GM21576 (cell line): Measurements from ENCODE around the gene PCTP.

ENCODE experiments used
- ATAC-seq: cut with Tn5 transposase; IDR thresholded peaks from one replicate; pipeline ENCODE4 v1.9.1; 2021; ENCODE audit warnings: mild to moderate bottlenecking, moderate library complexity; ENCODE audit not compliant: unreplicated experiment

PCTP gene

GRCh38 chr17:55750750-55751657, at the start of gene PCTP:
Gene PCTP (plus strand): TSS chr17:55751051. CDS start chr17:55751104, 53 bp downstream.
- ATAC-seq, result peak; percentile 99

GRCh38 chr17:55702150-55702549, 48.7 kb upstream of the PCTP start:
- no peak for ATAC-seq

GRCh38 chr17:55704401-55704800, 46.5 kb upstream of the PCTP start:
- no peak for ATAC-seq

- ATAC-seq, result peak; percentile 83
Measured at GRCh38 chr17:55705847-55706246, 45.0 kb upstream of the PCTP start.

GRCh38 chr17:55706808-55707773, 43.8 kb upstream of the PCTP start:
- no peak for ATAC-seq

- ATAC-seq, result no peak
Measured at GRCh38 chr17:55708175-55708974, 42.5 kb upstream of the PCTP start.

- ATAC-seq, result no peak
Measured at GRCh38 chr17:55709440-55709839, 41.4 kb upstream of the PCTP start.

- ATAC-seq, result no peak
Measured at GRCh38 chr17:55709984-55710383, 40.9 kb upstream of the PCTP start.

GRCh38 chr17:55710410-55710809, 40.4 kb upstream of the PCTP start:
- no peak for ATAC-seq

GRCh38 chr17:55710829-55711496, 39.9 kb upstream of the PCTP start:
- ATAC-seq, result no peak

GRCh38 chr17:55717432-55717831, 33.4 kb upstream of the PCTP start:
- ATAC-seq, result no peak

GRCh38 chr17:55717898-55718735, 32.7 kb upstream of the PCTP start:
- ATAC-seq, result peak; percentile 52

GRCh38 chr17:55720919-55721836, 29.7 kb upstream of the PCTP start:
- ATAC-seq, result no peak

GRCh38 chr17:55722016-55722736, 28.7 kb upstream of the PCTP start:
- ATAC-seq, result no peak

- no peak for ATAC-seq
Measured at GRCh38 chr17:55722742-55723487, 27.9 kb upstream of the PCTP start, which contains the start of gene TMEM100. Gene TMEM100 (minus strand): TSS chr17:55722864. CDS start chr17:55721070, 1,794 bp downstream.

GRCh38 chr17:55723488-55723848, 27.4 kb upstream of the PCTP start:
- ATAC-seq, result no peak

- no peak for ATAC-seq
Measured at GRCh38 chr17:55726440-55726839, 24.4 kb upstream of the PCTP start.
